HG03064 (cell line): ENCODE results near the gene BRK1.
"Not testable (repeated sequence)": the region's sequence is repeated elsewhere in the genome, so short reads cannot be mapped to it uniquely, and the experiment has no call there.

ENCODE experiments used
- ATAC-seq: cut with Tn5 transposase; IDR thresholded peaks from one replicate; pipeline ENCODE4 v1.9.1; 2021; ENCODE audit warnings: low read depth; ENCODE audit not compliant: unreplicated experiment

The BRK1 gene

GRCh38 chr3:10175334-10175733 lies 59.9 kb downstream of the BRK1 start:
- ATAC-seq: not testable (repeated sequence)

GRCh38 chr3:10176150-10176549 lies 60.7 kb downstream of the BRK1 start:
- not testable (repeated sequence) for ATAC-seq
